HG03064 (cell line): Measurements from ENCODE around the gene HCK.

ENCODE experiments used
- ATAC-seq: cut with Tn5 transposase; IDR thresholded peaks from one replicate; pipeline ENCODE4 v1.9.1; 2021; ENCODE audit warnings: low read depth; ENCODE audit not compliant: unreplicated experiment

HCK gene

DNA sequence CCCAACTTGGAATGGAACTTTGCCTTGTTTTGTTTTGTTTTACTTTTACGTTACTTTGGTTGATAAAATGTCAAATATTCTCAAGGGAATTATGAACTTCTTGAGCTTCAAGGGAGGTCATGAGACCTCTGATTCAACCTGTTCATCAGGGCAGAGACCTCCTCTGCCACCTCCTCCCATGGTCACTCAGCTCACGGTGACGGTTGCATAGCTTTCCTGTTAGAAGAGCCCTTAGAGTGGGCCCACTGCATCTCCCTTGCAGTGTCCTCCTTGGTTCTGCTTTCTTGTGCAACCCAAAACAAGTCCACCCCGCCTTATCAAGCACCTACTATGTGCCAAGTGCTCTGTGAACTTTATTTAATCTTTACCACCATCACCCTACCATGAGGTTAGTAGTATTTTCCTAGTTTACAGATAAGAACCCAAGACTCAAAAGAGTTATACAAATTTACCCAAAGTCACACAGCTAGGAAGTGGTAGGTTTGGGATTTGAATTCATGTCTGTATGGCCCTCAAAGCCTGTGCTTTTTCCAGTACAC, 72.9 kb downstream of the HCK start:
- no peak for ATAC-seq

DNA sequence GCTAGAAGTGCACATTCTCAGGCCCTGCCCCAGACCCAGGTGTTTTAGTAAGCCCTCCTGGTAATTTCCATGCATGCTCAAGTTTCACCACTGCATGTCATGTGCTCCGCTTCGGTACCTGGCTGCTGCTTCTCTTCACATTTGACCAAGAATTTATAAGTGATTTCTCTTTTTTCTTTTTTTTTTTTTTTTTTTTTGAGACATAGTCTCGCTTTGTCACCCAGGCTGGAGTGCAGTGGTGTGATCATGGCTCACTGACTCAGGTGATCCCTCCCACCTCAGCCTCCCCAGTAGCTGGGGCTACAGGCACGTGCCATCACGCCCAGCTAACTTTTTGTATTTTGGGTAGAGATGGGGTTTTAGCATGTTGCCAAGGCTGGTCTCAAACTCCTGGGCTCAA, 73.5 kb downstream of the HCK start:
- no peak for ATAC-seq

DNA sequence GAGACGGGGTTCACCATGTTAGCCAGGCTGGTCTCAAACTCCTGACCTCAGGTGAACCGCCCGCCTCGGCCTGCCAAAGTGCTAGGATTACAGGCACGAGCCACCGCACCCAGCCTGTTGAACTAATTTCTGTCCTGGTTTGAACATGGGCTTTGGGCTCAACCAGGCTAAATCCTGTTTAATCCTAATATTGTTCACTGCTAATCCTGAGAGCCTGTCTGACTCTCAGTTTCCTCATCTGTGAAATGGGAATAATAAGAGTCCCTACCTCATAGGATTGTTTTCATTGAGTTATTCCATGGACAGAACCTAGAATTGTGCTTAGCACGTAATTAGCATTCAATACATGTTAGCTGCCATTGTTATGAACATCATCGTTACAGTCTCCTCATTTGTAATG, 74.9 kb downstream of the HCK start:
- no peak for ATAC-seq

DNA sequence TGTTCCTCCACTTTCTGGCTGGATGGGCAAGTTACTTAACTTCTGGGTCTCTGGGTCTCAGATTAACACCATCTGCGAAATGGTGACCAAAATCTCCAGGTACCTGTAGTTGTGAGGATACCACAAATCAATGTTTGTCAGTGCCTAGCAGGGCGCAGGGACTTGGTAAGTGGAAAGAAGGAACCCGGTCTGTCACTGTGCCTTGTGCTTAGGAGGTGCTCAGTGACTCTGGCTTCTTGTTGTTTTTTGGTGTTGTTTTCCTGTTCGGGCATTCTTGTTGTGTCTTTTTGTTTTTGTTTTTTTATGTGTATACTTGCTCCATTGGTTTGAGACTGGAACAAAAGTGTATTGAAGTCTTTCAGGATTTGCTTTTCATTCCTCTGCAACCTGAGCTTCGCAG, 75.3 kb downstream of the HCK start:
- no peak for ATAC-seq

DNA sequence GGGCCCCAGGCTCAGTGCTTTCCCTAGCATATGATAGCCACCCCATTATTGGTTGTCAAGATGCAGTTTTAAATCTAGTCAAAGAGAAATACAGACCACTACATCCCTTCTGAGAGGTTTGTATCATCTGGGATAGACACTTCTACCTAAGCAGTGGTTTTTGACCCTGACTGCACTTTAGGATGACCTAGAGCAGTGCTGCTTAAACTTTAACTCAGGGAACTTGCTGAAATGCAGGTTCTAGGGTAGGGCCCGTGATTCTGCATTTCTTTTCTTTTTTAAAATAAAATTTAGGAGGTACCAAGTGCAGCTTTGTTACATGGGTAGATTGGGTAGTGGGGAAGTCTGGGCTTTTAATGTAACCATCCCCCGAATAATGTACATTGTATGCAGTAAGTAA, 76.1 kb downstream of the HCK start:
- ATAC-seq: no peak

DNA sequence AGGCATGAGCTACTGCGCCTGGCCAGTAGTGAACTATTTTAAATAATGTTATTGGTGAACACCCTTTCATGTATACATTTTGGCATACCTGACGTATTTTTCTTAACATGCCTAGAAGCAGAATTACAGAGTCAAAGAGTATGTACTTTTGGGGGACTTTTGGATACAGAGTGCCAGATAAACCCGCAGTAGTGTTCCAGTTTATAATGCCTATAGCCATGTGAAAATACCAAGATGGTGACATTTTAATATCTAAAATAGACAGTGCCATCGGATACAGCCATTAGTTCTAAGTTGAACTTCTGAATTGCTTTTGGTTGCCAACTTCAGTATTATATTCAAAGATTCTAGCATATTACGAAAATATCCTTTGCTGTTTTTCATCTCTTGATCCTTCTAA, 77.8 kb downstream of the HCK start:
- no peak for ATAC-seq

DNA sequence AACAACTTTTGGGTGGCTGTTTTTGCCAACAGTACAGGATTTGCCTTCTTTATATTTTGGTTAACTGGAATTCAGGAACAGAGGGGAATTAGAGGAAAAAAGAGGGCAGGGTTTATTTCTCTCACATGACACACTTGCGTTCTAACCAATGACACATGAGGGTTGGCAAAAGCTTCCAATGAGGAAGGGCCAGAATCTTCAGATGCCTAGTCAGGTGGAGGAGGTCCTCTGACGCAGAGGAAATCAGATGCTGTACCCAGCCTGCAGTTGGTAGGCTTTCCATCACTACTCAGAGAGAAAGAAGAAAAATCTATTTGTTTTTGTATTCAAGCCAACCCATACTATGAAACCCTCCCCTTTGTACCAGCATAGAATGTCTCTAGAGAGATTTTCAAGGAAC, 78.3 kb downstream of the HCK start:
- no peak for ATAC-seq

DNA sequence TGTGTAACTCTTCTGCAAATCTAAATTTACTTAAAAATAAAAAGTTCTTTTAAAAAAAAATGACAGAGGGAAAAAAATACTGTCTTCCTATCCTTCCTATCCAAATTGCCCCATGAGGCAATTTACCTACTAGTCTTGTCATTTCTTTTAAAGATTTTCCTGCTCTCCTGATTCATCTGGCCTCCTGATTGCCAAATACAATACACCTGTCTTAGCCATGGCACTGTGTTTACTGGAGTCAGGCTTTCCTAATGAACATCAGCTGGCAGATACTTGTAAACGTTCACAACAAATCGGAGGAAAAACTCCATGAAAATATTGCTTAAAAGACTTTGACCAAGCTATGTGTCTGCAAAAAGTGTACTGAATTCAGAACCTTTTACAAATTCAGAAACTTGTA, 78.9 kb downstream of the HCK start:
- no peak for ATAC-seq

DNA sequence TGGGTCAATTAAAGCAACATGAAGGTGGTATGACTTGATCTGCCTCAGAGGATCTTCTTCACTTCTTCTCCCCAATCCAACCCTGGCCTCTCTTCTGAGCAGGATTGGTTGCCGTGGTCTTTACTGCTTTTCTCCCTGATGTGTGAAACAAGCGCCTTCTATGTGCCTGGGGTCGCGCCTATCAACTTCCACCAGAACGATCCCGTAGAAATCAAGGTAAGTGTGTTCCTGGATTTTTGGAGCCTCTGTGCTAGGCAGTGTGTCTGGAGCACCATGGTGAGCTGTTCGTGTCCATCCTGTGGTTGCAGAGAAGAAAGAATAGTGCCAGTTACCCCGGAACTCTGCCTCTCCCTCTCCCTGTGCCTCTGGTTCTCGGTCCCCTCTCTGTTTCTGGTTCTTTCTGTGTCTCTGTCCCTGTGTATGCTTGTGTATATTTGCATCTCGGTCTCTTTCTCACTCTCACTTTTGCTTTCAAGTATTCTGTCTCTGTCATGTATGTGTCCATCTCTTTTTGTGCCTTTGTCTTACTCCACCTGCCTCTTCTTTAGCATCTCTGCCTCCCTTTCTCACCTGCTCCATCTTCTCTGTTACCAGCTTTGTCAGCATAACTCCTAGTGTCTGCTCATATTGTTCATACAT, 81.0 kb downstream of the HCK start:
- peak; percentile 75 for ATAC-seq

DNA sequence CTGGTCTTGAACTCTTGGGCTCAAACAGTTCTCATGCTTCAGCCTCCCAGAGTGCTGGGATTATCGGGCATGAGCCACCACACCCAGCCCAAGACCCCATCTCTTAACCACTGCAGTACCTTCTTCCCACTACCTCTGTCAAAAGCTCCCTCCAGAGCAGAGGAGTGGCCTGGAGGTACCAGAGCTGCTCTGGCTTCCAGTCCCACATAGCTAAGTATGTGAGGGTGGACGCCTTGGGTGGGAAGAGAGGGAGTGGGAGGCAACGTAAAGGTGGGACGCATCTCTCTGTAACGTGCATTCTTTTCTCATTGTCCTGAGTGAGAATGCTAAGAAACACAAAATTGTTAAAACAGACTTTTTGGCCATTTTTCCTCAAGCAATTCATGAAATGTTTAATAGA, 82.0 kb downstream of the HCK start:
- ATAC-seq: no peak

DNA sequence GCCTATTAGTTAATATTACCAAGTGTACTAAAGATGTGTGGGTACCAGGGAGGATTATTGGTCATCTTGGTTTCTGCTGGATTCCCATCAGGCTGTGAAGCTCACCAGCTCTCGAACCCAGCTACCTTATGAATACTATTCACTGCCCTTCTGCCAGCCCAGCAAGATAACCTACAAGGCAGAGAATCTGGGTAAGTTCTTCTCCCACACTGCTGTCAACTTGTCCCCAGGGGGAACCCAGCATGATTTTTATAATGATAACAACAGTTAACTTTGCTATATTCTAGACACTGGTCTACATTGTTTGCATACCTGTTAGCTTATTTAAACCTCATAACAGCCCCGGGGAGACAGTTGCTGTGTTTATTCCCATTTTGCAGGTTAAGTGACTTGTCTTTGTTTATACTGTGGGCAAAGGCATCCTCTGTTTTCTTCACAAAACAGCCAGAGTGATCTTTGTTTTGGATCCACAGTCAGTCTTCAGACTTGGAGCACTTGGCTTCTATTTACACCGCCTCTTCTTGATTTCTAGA, 84.0 kb downstream of the HCK start:
- ATAC-seq: no peak

DNA sequence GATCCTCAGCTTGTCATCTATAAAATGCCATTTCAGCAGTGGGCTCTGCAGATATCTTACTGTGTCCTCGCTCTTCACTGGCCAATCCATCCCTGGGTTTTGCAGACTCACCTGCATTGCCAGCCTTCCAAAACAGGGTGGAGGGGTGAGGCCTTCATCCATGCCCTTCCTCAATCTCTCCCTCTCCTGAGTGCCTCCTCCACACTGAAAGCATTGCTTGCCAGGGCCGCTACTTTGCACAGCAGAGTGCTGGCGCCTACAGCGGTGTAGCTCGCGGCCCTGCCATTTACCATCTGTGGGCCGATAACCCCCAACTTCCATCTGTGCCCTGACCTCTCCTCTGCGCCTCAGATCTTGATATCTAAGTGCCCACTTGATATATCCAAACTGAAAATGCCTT, 86.9 kb downstream of the HCK start:
- ATAC-seq: no peak

DNA sequence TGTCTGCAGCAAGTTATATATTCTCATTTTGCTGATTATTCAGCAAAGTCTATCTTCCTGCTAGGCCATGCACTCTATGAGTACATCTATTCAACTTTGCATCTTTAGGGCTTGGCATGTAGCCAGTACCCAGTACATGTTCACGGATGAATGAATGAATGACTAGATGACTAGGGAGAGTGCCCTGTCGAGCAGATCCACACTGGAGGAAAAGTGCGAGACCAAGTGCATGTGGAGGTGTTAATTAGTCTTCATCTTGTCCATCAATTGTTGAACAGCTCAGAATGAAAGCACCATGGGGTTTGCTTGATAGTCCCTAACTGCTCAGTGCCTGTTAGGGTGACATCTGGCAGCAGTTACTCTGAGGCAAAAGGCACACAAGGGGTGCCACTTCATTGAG, 87.9 kb downstream of the HCK start:
- no peak for ATAC-seq

DNA sequence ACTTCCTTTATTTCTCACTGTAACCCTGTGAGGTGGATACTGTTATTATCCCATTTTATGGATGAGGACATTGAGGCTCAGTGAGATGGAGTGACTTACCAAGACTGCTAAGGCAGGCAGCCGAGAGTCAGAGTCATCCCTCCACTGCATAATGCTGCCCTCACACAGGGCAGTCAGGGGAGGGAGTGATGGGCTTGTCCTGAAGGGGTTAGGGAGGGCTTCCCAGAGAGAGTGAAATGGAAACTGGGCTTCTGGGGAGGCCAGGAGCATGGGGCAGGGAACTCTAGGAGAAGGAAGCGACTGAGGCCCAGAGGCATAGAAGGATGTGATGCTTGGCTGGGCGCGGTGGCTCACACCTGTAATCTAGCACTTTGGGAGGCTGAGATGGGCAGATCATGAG, 88.6 kb downstream of the HCK start:
- no peak for ATAC-seq

DNA sequence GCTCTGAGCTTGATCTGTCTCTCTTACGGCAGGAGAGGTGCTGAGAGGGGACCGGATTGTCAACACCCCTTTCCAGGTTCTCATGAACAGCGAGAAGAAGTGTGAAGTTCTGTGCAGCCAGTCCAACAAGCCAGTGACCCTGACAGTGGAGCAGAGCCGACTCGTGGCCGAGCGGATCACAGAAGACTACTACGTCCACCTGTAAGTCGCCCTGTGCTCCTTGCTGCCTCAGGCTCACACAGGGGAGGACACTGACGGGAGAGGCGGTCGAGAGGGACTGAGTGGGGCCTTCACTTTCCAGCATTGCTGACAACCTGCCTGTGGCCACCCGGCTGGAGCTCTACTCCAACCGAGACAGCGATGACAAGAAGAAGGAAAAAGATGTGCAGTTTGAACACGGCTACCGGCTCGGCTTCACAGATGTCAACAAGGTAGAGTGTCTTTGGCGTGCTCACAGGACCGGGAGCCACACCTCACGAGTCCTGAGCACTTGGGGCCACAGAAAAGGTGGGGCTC, 89.5 kb downstream of the HCK start:
- no peak for ATAC-seq

DNA sequence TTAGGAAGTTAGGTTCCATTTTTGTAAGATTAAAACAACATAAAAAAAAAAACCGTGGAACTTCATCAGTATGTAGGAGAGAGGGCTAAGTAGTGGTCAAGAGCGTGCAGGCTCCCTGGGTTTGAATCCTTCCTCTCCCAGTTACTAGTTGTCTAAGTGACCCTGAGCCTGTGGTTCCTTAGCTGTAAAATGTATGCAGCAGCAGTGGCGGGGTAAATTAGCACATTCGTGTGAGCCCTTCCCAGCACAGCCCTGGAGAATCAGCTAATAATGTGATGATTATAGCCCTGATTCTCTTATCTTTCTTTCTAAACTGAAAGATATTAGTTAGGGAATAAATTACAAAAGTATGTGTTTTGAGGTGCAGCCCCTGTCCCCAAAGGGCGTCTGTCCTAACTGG, 90.0 kb downstream of the HCK start:
- no peak for ATAC-seq

DNA sequence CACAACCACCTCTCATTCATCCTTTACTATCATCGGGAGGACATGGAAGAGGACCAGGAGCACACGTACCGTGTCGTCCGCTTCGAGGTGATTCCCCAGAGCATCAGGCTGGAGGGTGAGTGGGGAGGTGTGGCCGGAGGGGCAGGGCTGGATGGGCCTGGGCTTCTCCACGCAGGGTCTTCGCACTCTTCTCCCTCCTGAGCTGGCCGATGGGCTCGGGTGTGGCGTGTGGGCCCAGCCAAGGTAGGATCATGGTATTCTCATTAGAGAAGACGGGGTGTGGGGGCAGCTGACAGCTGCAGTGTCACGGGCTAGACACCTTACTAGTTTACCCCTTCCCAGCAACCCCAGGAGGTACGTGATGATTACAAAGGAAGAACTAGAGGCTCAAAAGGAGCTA, 90.9 kb downstream of the HCK start:
- ATAC-seq: no peak

DNA sequence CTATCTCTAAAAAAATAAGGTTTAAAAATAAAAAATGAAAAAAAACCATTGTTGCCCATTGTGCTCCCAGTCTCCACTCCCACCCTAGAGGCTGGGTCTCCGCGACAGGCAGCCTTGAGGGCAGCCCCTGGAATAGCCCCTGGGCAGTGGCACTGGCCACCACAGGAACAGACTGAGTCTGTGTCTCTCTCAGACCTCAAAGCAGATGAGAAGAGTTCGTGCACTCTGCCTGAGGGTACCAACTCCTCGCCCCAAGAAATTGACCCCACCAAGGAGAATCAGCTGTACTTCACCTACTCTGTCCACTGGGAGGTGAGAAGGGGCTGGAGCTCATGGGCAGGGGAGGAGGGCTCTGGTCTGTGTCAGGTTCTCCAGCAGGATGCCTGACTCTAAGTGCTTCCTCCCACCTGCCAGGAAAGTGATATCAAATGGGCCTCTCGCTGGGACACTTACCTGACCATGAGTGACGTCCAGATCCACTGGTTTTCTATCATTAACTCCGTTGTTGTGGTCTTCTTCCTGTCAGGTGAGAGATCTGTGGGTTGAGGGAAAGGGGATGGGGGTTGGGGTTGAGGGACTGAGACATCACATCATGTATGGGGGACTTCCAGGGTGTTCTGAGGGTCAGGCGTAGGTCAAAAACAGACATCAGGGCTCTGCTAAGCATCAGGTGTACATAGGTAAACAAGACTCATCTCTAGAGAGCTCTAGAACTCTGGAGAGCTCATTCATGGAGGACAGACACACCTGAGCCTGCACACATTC, 93.0 kb downstream of the HCK start:
- no peak for ATAC-seq

DNA sequence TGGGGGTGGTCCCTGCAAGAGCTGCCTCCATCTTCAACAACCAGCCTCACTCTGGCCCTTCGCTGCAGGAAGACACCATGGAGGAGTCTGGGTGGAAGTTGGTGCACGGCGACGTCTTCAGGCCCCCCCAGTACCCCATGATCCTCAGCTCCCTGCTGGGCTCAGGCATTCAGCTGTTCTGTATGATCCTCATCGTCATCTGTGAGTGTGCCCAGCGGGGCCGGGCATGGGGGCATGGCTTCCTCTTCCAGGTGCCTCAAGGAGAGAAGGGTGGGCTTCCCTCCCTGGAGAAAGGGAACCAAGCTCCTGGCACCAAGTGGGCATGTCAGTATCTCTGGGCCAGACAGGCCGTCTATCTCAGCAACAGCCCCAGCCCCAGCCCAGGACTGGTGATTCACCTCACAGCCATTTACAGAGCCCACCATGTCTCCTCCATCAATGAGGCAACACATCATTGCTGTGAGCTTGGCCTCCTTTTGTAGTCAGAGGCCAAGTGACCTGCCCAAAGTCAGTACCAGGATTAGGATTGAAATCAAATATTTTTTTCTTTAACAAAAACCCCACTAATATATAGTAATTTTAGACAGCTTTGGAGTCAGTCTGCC, 97.6 kb downstream of the HCK start:
- ATAC-seq: no peak

DNA sequence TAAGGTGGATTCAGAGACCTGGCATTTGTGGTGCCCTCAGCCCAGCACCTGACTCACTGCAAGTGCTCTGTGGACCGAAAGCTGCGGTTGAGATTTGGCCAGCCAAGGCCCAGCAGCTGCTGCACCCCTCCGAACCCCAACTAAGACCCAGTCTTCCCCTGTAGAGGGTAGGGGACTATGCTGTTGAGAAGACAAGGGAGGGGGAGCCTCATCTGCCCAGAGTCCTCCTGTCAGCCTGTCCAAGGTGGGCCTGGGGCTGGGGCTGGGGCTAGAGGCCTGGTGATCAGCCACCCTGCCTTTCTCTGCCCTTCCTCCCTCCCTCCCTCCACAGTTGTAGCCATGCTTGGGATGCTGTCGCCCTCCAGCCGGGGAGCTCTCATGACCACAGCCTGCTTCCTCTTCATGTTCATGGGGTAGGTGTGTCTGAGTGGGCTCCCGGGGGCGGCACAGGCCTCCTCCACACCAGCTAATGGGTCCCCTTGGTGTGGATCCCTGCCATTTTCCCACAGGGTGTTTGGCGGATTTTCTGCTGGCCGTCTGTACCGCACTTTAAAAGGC, 98.3 kb downstream of the HCK start:
- no peak for ATAC-seq
